Cerebellar nuclear complex (tissue), 1 donor: ENCODE results near the gene MYLK4.

Experiments used
- DNase-seq, 2 experiments: peaks; one replicate each; lab custom pipeline; 2025; lab: John Stamatoyannopoulos, UW

Gene MYLK4

GRCh38 chr6:2750832-2751231, at the start of gene MYLK4:
Gene MYLK4 (minus strand): TSS chr6:2750922. CDS start chr6:2749294, 1,628 bp downstream.
- no peak for DNase-seq

GRCh38 chr6:2799936-2800527, 49.3 kb upstream of the MYLK4 start:
- DNase-seq = no peak

- DNase-seq = no peak
These were observed 47.9 kb upstream of the MYLK4 start for GRCh38 chr6:2798586-2799134.

GRCh38 chr6:2797564-2798031, 46.9 kb upstream of the MYLK4 start:
- DNase-seq = no peak

GRCh38 chr6:2796861-2797260, 46.1 kb upstream of the MYLK4 start:
- no peak for DNase-seq

GRCh38 chr6:2795956-2796355, 45.2 kb upstream of the MYLK4 start:
- no peak for DNase-seq

GRCh38 chr6:2795162-2795561, 44.4 kb upstream of the MYLK4 start:
- no peak for DNase-seq

GRCh38 chr6:2794171-2794730, 43.5 kb upstream of the MYLK4 start:
- no peak for DNase-seq

GRCh38 chr6:2793534-2794151, 42.9 kb upstream of the MYLK4 start:
- no peak for DNase-seq

GRCh38 chr6:2792330-2793110, 41.8 kb upstream of the MYLK4 start:
- no peak for DNase-seq

GRCh38 chr6:2791450-2791974, 40.8 kb upstream of the MYLK4 start:
- no peak for DNase-seq

- no peak for DNase-seq
These were observed 40.1 kb upstream of the MYLK4 start for GRCh38 chr6:2790588-2791449.

GRCh38 chr6:2786269-2786668, 35.5 kb upstream of the MYLK4 start:
- DNase-seq = no peak

GRCh38 chr6:2784930-2785329, 34.2 kb upstream of the MYLK4 start:
- no peak for DNase-seq

- no peak for DNase-seq
These were observed 33.3 kb upstream of the MYLK4 start for GRCh38 chr6:2784061-2784460.

- no peak for DNase-seq
These were observed 32.7 kb upstream of the MYLK4 start for GRCh38 chr6:2783188-2783963.

- DNase-seq = no peak
These were observed 32.1 kb upstream of the MYLK4 start for GRCh38 chr6:2782825-2783187.

GRCh38 chr6:2782356-2782708, 31.6 kb upstream of the MYLK4 start:
- no peak for DNase-seq

- no peak for DNase-seq
These were observed 31.1 kb upstream of the MYLK4 start for GRCh38 chr6:2781685-2782355.

- DNase-seq = no peak
These were observed 29.5 kb upstream of the MYLK4 start for GRCh38 chr6:2780102-2780737.
